Stomach (tissue), 9 donors: ENCODE results near the gene SYNJ2. TPM values are rescaled to one million over a fixed set of nuclear protein-coding genes. Genes with fewer than 3 reads are reported as not detected.
A peak's percentile ranks its signal among the peaks of the same experiment; 100 is the strongest.

ENCODE experiments used
- DNase-seq, 2 donors: peaks; one replicate each; pipeline versions ENCODE4 v3.0.0 to v3.0.0-alpha.2; 2013 to 2019
- H3K27ac ChIP-seq, 5 donors: fragments of 200-600 bp in 4 of 5; sonication (generic) in 4 of 5; one replicate each; pipeline ENCODE4 v1.5.1; 2013 to 2019; ENCODE audit warnings: mild to moderate bottlenecking in 1 of 5, moderate library complexity in 1 of 5
- H3K27me3 ChIP-seq, 3 donors: fragments of 200-600 bp; sonication (generic); one replicate each; pipeline ENCODE4 v1.5.1; 2017 to 2019; ENCODE audit warnings: mixed run types in 1 of 3
- H3K36me3 ChIP-seq, 4 donors: fragments of 200-600 bp; sonication (generic); 1 replicate in 3 of 4; 2 replicates in 1 of 4; pipeline ENCODE4 v1.5.1; 2016 to 2019
- H3K4me1 ChIP-seq, 4 donors: fragments of 200-600 bp; sonication (generic); one replicate each; pipeline ENCODE4 v1.5.1; 2016 to 2019
- H3K4me3 ChIP-seq, 4 donors: fragments of 200-600 bp; sonication (generic) in 3 of 4; one replicate each; pipeline ENCODE4 v1.5.1; 2016 to 2019; ENCODE audit warnings: mild to moderate bottlenecking in 1 of 4
- H3K9me3 ChIP-seq, 4 donors: fragments of 200-600 bp; sonication (generic); one replicate each; pipeline ENCODE4 v1.5.1; 2016 to 2019
- EP300 ChIP-seq: sonication (generic); formaldehyde crosslinking; IDR thresholded peaks from one replicate; pipeline ENCODE4 v1.6.1; 2017; ENCODE audit warnings: antibody characterized with exemption
- POLR2A ChIP-seq, 4 donors: fragments of 450-650 bp; IDR thresholded peaks; one replicate each; pipeline ENCODE4 v1.6.1; 2016; ENCODE audit warnings: antibody characterized with exemption in 4 of 4, control low read depth in 2 of 4, mild to moderate bottlenecking in 1 of 4, moderate library complexity in 1 of 4
- POLR2AphosphoS5 ChIP-seq, 3 donors: sonication (generic); formaldehyde crosslinking; IDR thresholded peaks; one replicate each; pipeline ENCODE4 v1.6.1; 2016; ENCODE audit warnings: antibody characterized with exemption in 3 of 3
- WGBS, 5 donors: extraction: QIAGEN DNeasy Blood & Tissue Kit in 3 of 5; methylation state at CpG; one replicate each; pipeline versions ENCODE4 v1.1.5 to v1.1.7; 2013 to 2018; 5-methylcytosine and 5-hydroxymethylcytosine counted together
- intact Hi-C: fragments of 100-400 bp; cut with DNase I; formaldehyde crosslinking; loops from one replicate; pipeline ENCODE4 v1.15.1; 2023; ENCODE audit warnings: low total_unique reads
- polyA plus RNA-seq, 3 donors: library from polyadenylated mRNA; stranded (reverse); fragments of 200-250 nt; gene quantifications; one replicate each; pipeline ENCODE4 v1.2.3, GENCODE V29; 2013
- total RNA-seq, 5 donors: library from RNA; depleted of rRNA; stranded (reverse); fragments of >200 nt; gene quantifications; one replicate each; pipeline versions ENCODE4 v1.1.0 to v1.2.3, GENCODE V29; 2014 to 2016
- TF ChIP-seq, protein P1 (sequence below), 7 experiments: fragments of 450-650 bp in 4 of 7; fragments of 200-600 bp in 3 of 7; sonication (generic) in 3 of 7; IDR thresholded peaks; one replicate each; pipeline ENCODE4 v1.5.1; 2016 to 2019; ENCODE audit warnings: antibody characterized with exemption in 7 of 7, control low read depth in 2 of 7, mild to moderate bottlenecking in 1 of 7
- donor health status: healthy with polysubstance abuse.
- donor health status: Bipolar disorder and iron deficiency.
- donor health status: healthy.

SYNJ2 gene
- total and polyA plus RNA-seq, 8 donors: 4.7 to 41.4 (median 14.4) TPM

GRCh38 chr6:157982563-157983405 is 1.1 kb downstream of the SYNJ2 start:
- 35 to 46% (median 44%) methylated on average over 17 of the region's 17 CpGs for WGBS, 5 donors
- Histone ChIP-seq H3K36me3 (no peaks in the 10 kb centered on the region), H3K27me3 (no peaks in the 10 kb centered on the region), H3K27ac (peak overlapping the region in 4 of 5 donors; percentile 82 to 92 (median 88)), H3K4me3 (peak overlapping the region; percentile 61 to 95 (median 85)), H3K9me3 (no peaks in the 10 kb centered on the region), H3K4me1 (peaks cover 33 to 57% (median 42%) of the 10 kb centered on the region in 4 donors)
- DNase-seq: peak in 1 of 2 donors; percentile 66
- TF ChIP-seq POLR2A (IDR thresholded peaks at IDR 0.05) (no peak), EP300 (no peak), POLR2AphosphoS5 (IDR thresholded peaks at IDR 0.05) (no peak)
- TF ChIP-seq, protein P1, sequence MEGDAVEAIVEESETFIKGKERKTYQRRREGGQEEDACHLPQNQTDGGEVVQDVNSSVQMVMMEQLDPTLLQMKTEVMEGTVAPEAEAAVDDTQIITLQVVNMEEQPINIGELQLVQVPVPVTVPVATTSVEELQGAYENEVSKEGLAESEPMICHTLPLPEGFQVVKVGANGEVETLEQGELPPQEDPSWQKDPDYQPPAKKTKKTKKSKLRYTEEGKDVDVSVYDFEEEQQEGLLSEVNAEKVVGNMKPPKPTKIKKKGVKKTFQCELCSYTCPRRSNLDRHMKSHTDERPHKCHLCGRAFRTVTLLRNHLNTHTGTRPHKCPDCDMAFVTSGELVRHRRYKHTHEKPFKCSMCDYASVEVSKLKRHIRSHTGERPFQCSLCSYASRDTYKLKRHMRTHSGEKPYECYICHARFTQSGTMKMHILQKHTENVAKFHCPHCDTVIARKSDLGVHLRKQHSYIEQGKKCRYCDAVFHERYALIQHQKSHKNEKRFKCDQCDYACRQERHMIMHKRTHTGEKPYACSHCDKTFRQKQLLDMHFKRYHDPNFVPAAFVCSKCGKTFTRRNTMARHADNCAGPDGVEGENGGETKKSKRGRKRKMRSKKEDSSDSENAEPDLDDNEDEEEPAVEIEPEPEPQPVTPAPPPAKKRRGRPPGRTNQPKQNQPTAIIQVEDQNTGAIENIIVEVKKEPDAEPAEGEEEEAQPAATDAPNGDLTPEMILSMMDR (IDR thresholded peaks at IDR 0.05): no peak
- intact Hi-C loops: no loop called here

DNA sequence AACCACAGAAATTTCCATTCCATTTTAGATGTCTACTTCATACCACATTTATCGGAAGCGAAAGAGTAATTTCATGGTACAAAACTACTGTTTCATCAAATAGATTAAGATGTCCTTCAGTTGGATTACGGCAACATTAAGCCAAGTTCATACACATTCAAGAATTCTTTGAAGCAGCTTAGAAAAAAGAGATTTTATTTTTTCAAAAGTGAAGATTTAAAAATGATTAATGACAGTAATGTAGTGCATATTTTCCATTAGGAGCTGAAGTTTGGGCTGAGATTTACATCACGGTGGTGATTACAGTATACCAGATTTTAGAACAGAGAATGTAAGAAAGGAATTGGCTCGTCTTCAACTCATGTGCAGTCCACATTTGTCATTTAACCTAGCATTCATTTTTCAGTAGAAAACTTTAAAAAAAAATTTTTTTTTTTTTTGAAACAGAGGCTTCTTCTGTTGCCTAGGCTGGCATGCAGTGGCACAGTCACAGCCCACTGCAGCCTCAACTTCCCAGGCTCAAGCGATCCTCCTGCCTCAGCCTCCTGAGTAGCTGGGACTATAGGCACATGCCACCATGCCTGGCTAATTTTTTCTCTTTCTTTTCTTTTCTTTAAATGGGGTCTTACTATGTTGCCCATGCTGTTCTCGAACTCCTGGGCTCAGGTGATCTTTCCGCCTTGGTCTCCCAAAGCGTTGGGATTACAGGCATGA is 1.9 kb downstream of the SYNJ2 start:
- Histone ChIP-seq H3K27ac (peak overlapping the region in 2 of 5 donors; percentile 84 to 92), H3K4me3 (peak overlapping the region in 3 of 4 donors; percentile 61 to 95 (median 94)), H3K9me3 (no peaks in the 10 kb centered on the region), H3K27me3 (no peaks in the 10 kb centered on the region), H3K36me3 (no peaks in the 10 kb centered on the region), H3K4me1 (peaks cover 33 to 64% (median 42%) of the 10 kb centered on the region in 4 donors)
- no peak for TF ChIP-seq POLR2A (IDR thresholded peaks at IDR 0.05)
- no peak for TF ChIP-seq POLR2AphosphoS5 (IDR thresholded peaks at IDR 0.05)
- TF ChIP-seq EP300: no peak
- TF ChIP-seq, protein P1 (IDR thresholded peaks at IDR 0.05): no peak
- 80 to 88% (median 82%) methylated on average over 9 of the region's 9 CpGs for WGBS, 5 donors
- intact Hi-C loops: no loop called here
- no peak for DNase-seq

DNA sequence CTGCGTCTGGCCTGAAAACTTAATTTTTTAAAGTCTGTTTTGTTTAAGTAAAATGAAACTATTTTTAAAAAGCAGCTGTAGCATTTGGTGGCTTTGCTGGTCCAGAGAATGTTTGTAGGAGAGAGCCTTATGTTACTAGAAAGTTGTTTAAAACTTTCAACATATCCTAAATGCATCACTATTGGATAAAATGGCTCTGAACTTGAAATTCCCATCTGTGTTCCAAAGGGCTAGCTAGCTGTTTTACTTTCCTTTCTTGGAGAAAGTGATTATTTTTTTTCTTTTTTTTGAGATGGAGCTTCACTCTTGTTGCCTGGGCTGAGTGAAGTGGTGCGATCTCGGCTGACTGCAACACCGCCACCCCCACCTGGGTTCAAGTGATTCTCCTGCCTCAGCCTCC is 2.5 kb downstream of the SYNJ2 start:
- intact Hi-C loops: no loop called here
- Histone ChIP-seq H3K4me1 (peaks cover 33 to 69% (median 44%) of the 10 kb centered on the region in 4 donors), H3K27me3 (no peaks in the 10 kb centered on the region), H3K9me3 (no peaks in the 10 kb centered on the region), H3K27ac (peak overlapping the region in 2 of 5 donors; percentile 1 to 84), H3K4me3 (no peak overlapping the region), H3K36me3 (no peaks in the 10 kb centered on the region)
- 81 to 94% (median 88%) methylated on average over 4 of the region's 4 CpGs for WGBS, 5 donors
- TF ChIP-seq, protein P1 (IDR thresholded peaks at IDR 0.05): no peak
- TF ChIP-seq EP300 (no peak), POLR2AphosphoS5 (IDR thresholded peaks at IDR 0.05) (no peak), POLR2A (IDR thresholded peaks at IDR 0.05) (no peak)
- no peak for DNase-seq

DNA sequence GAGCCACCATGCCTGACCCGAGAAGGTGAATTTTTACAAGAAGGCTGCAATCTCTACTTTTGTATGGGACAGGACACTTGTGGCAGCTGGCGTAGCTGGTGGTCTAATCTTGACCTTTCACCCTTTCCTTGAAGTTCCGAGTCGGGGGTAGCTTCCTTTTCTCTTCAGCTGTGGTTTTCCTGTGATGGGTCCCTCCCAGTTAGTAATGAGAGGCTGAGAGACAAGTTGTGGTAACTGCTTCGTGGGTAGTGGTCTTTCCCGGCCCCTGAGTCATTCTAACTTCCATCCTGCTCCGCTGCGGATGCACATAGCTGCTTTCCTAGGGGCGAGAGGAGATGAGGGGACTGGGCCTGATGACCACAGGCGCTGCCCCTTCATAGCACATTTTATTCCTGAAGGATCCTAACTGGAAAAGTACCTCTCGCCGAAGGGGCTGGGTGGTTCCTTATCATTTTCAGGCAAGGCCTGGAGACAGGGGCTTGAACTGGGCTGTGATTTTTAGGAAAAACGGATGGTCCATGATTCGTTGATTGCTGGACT is 3.1 kb downstream of the SYNJ2 start:
- intact Hi-C loops: no loop called here
- DNase-seq: no peak
- peak overlapping the region in 3 of 5 donors; percentile 43 to 60 (median 49) for H3K27ac ChIP-seq
- H3K4me3 ChIP-seq: no peak overlapping the region
- H3K27me3 ChIP-seq: no peaks in the 10 kb centered on the region
- H3K36me3 ChIP-seq: no peaks in the 10 kb centered on the region
- H3K4me1 ChIP-seq: peaks cover 38 to 75% (median 49%) of the 10 kb centered on the region in 4 donors
- WGBS, 5 donors: 76 to 87% (median 83%) methylated on average over 14 of the region's 14 CpGs
- TF ChIP-seq POLR2AphosphoS5 (IDR thresholded peaks at IDR 0.05) (no peak), EP300 (no peak), POLR2A (IDR thresholded peaks at IDR 0.05) (no peak)
- TF ChIP-seq, protein P1 (IDR thresholded peaks at IDR 0.05): no peak
- no peaks in the 10 kb centered on the region for H3K9me3 ChIP-seq
